ENCODE measurements around the gene PRSS21.

PRSS21 gene

GRCh38 chr16:2770057-2770951 is 46.7 kb upstream of the PRSS21 start:
- no peak overlapping the region for H3K23ac ChIP-seq (ENCODE audit: low read length)
- H3K79me1 ChIP-seq (ENCODE audit: low read length), result peaks cover 37% of the 10 kb centered on the region
- H2AK5ac ChIP-seq (ENCODE audit: low read length), result no peak overlapping the region
- no peak overlapping the region for H3K18ac ChIP-seq (ENCODE audit: low read length)
- no peak overlapping the region for H3K9ac ChIP-seq (ENCODE audit: low read length)
- H3K4ac ChIP-seq (ENCODE audit: low read depth, low read length), result no peak overlapping the region
- no peak overlapping the region for H4K5ac ChIP-seq (ENCODE audit: low read length)
- DNase-seq, result peak; percentile 41
- H2BK5ac ChIP-seq (ENCODE audit: low read length), result no peak overlapping the region
- H3K56ac ChIP-seq (ENCODE audit: low read length), result no peak overlapping the region
- no peak overlapping the region for H2BK15ac ChIP-seq (replicated peaks; ENCODE audit: low read depth)
- no peaks in the 10 kb centered on the region for H3K4me1 ChIP-seq (ENCODE audit: control insufficient read depth, low read depth, low read length)
- H3K4me2 ChIP-seq (ENCODE audit: low read length), result no peak overlapping the region
- peaks cover 32% of the 10 kb centered on the region for H3K79me2 ChIP-seq (ENCODE audit: control insufficient read depth, insufficient read depth, low read length)
- H3K27ac ChIP-seq (ENCODE audit: low read depth, low read length), result no peak overlapping the region
- H2BK120ac ChIP-seq (ENCODE audit: low read depth, low read length), result no peak overlapping the region
- no peak overlapping the region for H3K4me3 ChIP-seq (ENCODE audit: low read length)
- H3K27me3 ChIP-seq (ENCODE audit: insufficient read depth, low read length, poor library complexity), result no peaks in the 10 kb centered on the region
- WGBS (ENCODE audit: extremely low coverage, insufficient coverage, low lambda C conversion rate), result no CpG with 5 or more reads among the region's 32 CpGs
- H4K8ac ChIP-seq (ENCODE audit: low read depth, low read length), result no peak overlapping the region
- peaks cover 48% of the 10 kb centered on the region for H3K36me3 ChIP-seq (ENCODE audit: control insufficient read depth, insufficient read depth, low read length)

- Histone ChIP-seq H3K79me2 (ENCODE audit: control insufficient read depth, insufficient read depth, low read length) (peaks cover 30% of the 10 kb centered on the region), H3K23ac (ENCODE audit: low read length) (no peak overlapping the region), H3K4me2 (ENCODE audit: low read length) (no peak overlapping the region), H3K4ac (ENCODE audit: low read depth, low read length) (no peak overlapping the region), H2BK120ac (ENCODE audit: low read depth, low read length) (no peak overlapping the region), H2AK5ac (ENCODE audit: low read length) (no peak overlapping the region), H3K18ac (ENCODE audit: low read length) (no peak overlapping the region), H3K9ac (ENCODE audit: low read length) (no peak overlapping the region), H2BK15ac (replicated peaks; ENCODE audit: low read depth) (no peak overlapping the region), H3K27me3 (ENCODE audit: insufficient read depth, low read length, poor library complexity) (no peaks in the 10 kb centered on the region), H2BK5ac (ENCODE audit: low read length) (no peak overlapping the region), H3K4me1 (ENCODE audit: control insufficient read depth, low read depth, low read length) (no peaks in the 10 kb centered on the region), H4K8ac (ENCODE audit: low read depth, low read length) (no peak overlapping the region), H3K4me3 (ENCODE audit: low read length) (no peak overlapping the region), H3K56ac (ENCODE audit: low read length) (no peak overlapping the region), H4K5ac (ENCODE audit: low read length) (no peak overlapping the region), H3K36me3 (ENCODE audit: control insufficient read depth, insufficient read depth, low read length) (peaks cover 35% of the 10 kb centered on the region), H3K79me1 (ENCODE audit: low read length) (peaks cover 28% of the 10 kb centered on the region), H3K27ac (ENCODE audit: low read depth, low read length) (no peak overlapping the region)
- DNase-seq, result no peak
- WGBS (ENCODE audit: extremely low coverage, insufficient coverage, low lambda C conversion rate), result no CpG with 5 or more reads among the region's 18 CpGs
These were observed 45.3 kb upstream of the PRSS21 start for GRCh38 chr16:2771496-2772402.

DNA sequence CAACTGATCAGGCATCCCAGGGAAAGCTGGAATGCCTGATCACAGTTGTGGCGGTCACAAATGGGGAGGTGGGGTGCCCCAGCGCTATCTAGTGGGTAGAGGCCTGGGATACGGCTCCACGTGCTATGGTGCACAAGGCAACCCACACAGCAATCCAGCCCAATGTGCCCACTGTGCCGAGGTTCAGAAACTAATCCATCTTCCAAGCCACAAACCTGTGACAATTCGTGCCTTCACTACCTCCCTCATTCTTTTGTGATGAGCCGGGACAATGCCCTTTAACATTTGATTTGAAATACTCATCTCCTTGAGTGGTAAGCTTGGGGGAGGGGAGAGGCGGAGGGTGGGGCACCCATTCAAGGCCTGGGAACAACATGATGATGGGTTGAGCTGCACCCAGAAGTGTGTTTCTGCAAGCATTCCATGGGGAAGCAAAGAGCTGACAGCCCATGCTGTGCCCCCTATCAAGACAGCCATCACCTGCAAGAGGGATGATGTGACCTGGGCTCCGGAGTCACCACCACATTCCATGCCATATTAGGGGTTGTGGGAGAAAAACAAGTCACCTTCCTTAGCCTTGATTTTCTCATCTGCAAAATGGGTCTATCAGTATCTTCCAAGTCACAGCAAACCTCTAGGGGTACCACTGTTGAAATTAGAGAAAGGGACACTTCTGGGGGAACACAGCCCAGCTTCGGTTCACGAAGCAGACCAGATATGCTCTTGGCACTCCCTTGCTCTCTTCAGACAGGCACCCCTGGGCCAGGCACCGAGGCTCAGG is 43.7 kb upstream of the PRSS21 start:
- Histone ChIP-seq H3K18ac (ENCODE audit: low read length) (no peak overlapping the region), H3K27me3 (ENCODE audit: insufficient read depth, low read length, poor library complexity) (no peaks in the 10 kb centered on the region), H3K36me3 (ENCODE audit: control insufficient read depth, insufficient read depth, low read length) (peaks cover 22% of the 10 kb centered on the region), H3K9ac (ENCODE audit: low read length) (no peak overlapping the region), H4K5ac (ENCODE audit: low read length) (no peak overlapping the region), H3K27ac (ENCODE audit: low read depth, low read length) (no peak overlapping the region), H3K79me2 (ENCODE audit: control insufficient read depth, insufficient read depth, low read length) (peaks cover 20% of the 10 kb centered on the region), H3K4me3 (ENCODE audit: low read length) (no peak overlapping the region), H3K23ac (ENCODE audit: low read length) (no peak overlapping the region), H2BK120ac (ENCODE audit: low read depth, low read length) (no peak overlapping the region), H4K8ac (ENCODE audit: low read depth, low read length) (no peak overlapping the region), H3K4me1 (ENCODE audit: control insufficient read depth, low read depth, low read length) (peaks cover 2% of the 10 kb centered on the region), H2BK15ac (replicated peaks; ENCODE audit: low read depth) (no peak overlapping the region), H3K56ac (ENCODE audit: low read length) (no peak overlapping the region), H3K4ac (ENCODE audit: low read depth, low read length) (no peak overlapping the region), H2BK5ac (ENCODE audit: low read length) (no peak overlapping the region), H3K79me1 (ENCODE audit: low read length) (peaks cover 16% of the 10 kb centered on the region), H3K4me2 (ENCODE audit: low read length) (no peak overlapping the region), H2AK5ac (ENCODE audit: low read length) (no peak overlapping the region)
- no CpG with 5 or more reads among the region's 12 CpGs for WGBS (ENCODE audit: extremely low coverage, insufficient coverage, low lambda C conversion rate)
- DNase-seq, result peak; percentile 20

DNA sequence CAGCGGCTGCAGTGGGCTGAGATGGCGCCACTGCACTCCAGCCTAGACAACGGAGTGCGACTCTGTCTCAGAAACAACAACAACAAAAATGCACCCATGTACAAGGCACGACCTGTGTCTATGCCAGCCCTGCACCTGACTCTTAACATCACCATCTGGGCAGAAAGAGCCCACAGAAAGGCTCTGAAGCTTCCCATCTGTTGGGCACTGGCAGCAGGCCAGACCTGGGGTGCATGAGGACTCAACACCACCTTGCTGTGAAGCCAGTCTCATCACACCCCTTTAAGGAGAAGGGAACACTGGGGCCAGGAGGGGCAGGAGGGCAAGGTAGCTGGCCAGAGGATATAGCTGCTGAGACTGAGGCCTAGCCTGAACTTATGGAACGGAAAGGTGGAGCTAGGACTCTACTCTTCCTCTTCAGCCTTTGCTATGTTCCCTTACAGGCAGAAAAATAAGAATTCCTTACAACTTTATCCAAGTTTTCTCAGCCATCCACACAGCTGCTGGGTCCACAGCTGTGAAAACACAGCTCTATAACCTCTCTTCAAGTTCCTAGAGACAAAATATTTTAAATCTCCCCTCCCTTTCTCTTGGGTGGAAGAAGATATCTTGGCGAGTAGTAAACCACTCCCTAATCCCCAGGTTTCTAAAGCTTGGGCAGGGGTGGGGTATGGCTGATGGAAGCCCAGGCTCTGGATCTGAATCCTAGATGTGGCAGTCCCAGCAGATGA is 42.7 kb upstream of the PRSS21 start:
- Histone ChIP-seq H3K36me3 (ENCODE audit: control insufficient read depth, insufficient read depth, low read length) (peaks cover 14% of the 10 kb centered on the region), H3K27ac (ENCODE audit: low read depth, low read length) (no peak overlapping the region), H3K23ac (ENCODE audit: low read length) (no peak overlapping the region), H4K5ac (ENCODE audit: low read length) (no peak overlapping the region), H2BK120ac (ENCODE audit: low read depth, low read length) (no peak overlapping the region), H3K27me3 (ENCODE audit: insufficient read depth, low read length, poor library complexity) (no peaks in the 10 kb centered on the region), H3K79me2 (ENCODE audit: control insufficient read depth, insufficient read depth, low read length) (peaks cover 17% of the 10 kb centered on the region), H3K4me3 (ENCODE audit: low read length) (no peak overlapping the region), H3K9ac (ENCODE audit: low read length) (no peak overlapping the region), H2BK15ac (replicated peaks; ENCODE audit: low read depth) (no peak overlapping the region), H3K4me2 (ENCODE audit: low read length) (no peak overlapping the region), H2BK5ac (ENCODE audit: low read length) (no peak overlapping the region), H2AK5ac (ENCODE audit: low read length) (no peak overlapping the region), H3K79me1 (ENCODE audit: low read length) (peaks cover 13% of the 10 kb centered on the region), H3K56ac (ENCODE audit: low read length) (no peak overlapping the region), H3K18ac (ENCODE audit: low read length) (no peak overlapping the region), H3K4me1 (ENCODE audit: control insufficient read depth, low read depth, low read length) (peaks cover 4% of the 10 kb centered on the region), H4K8ac (ENCODE audit: low read depth, low read length) (no peak overlapping the region), H3K4ac (ENCODE audit: low read depth, low read length) (no peak overlapping the region)
- no peak for DNase-seq
- WGBS (ENCODE audit: extremely low coverage, insufficient coverage, low lambda C conversion rate), result no CpG with 5 or more reads among the region's 7 CpGs

DNA sequence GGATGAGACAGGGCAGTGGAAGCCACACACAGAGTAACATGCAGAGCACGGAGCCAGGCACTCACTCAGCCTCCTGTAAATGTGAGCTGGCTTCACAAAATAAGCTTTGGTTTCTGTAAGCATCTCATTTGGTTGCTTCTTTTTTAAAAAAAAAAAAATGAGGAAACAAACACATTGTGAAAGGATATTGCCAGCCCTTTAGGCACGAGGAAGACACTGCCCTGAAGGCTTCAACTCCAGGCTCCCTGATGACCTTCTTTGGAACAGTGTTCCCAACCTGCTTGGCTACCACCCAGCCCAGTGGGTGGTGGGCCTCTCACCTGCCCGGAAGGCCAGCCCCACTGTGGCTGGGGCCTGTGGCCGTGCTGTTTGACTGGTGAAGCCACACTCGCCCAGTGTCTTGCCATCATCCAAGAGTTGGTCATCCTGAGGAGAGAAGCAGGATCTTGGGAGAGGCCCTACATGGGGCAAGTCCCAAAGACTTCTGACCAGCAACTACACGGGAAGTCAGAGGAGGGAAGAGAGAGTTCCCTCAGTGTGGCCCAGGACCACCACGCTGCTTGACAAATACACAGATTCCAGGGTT is 41.8 kb upstream of the PRSS21 start:
- Histone ChIP-seq H3K23ac (ENCODE audit: low read length) (no peak overlapping the region), H3K27me3 (ENCODE audit: insufficient read depth, low read length, poor library complexity) (no peaks in the 10 kb centered on the region), H2AK5ac (ENCODE audit: low read length) (no peak overlapping the region), H3K56ac (ENCODE audit: low read length) (no peak overlapping the region), H3K4me1 (ENCODE audit: control insufficient read depth, low read depth, low read length) (peaks cover 4% of the 10 kb centered on the region), H2BK120ac (ENCODE audit: low read depth, low read length) (no peak overlapping the region), H4K8ac (ENCODE audit: low read depth, low read length) (no peak overlapping the region), H3K4me3 (ENCODE audit: low read length) (no peak overlapping the region), H2BK5ac (ENCODE audit: low read length) (no peak overlapping the region), H3K4ac (ENCODE audit: low read depth, low read length) (no peak overlapping the region), H3K79me1 (ENCODE audit: low read length) (peaks cover 11% of the 10 kb centered on the region), H3K4me2 (ENCODE audit: low read length) (no peak overlapping the region), H3K9ac (ENCODE audit: low read length) (no peak overlapping the region), H3K79me2 (ENCODE audit: control insufficient read depth, insufficient read depth, low read length) (peaks cover 17% of the 10 kb centered on the region), H3K18ac (ENCODE audit: low read length) (no peak overlapping the region), H2BK15ac (replicated peaks; ENCODE audit: low read depth) (no peak overlapping the region), H4K5ac (ENCODE audit: low read length) (no peak overlapping the region), H3K27ac (ENCODE audit: low read depth, low read length) (no peak overlapping the region), H3K36me3 (ENCODE audit: control insufficient read depth, insufficient read depth, low read length) (peaks cover 12% of the 10 kb centered on the region)
- WGBS (ENCODE audit: extremely low coverage, insufficient coverage, low lambda C conversion rate), result no CpG with 5 or more reads among the region's 7 CpGs
- DNase-seq, result no peak
